WTC11 (cell line): Measurements from ENCODE around the gene ADRB2. TPM values are rescaled to one million over a fixed set of nuclear protein-coding genes. Genes with fewer than 3 reads are reported as not detected.

Experiments
- ATAC-seq: fragments of 200-7000 bp; cut with Tn5 transposase; 2 replicates; pipeline ENCODE4 v1.10.0; 2021; ENCODE audit warnings: mild to moderate bottlenecking, moderate library complexity
- CTCF ChIA-PET: fragments of 300-600 bp; sonication (Branson Sonifier 250); formaldehyde crosslinking; loops from one replicate; lab custom pipeline; 2021; ENCODE audit warnings: antibody characterized with exemption; lab: Charles Lee
- POLR2A ChIA-PET: fragments of 350-600 bp; sonication (Branson Sonifier 250); formaldehyde crosslinking; loops from one replicate; lab custom pipeline; 2021; ENCODE audit warnings: antibody characterized with exemption; lab: Charles Lee
- DNase-seq: peaks from one replicate; pipeline ENCODE4 v3.0.0; 2021; ENCODE audit warnings: low spot score
- H3K27ac Mint-ChIP-seq: 2 replicates; pipeline ENCODE4 v1.8.0; 2021; ENCODE audit warnings: mixed read lengths
- H3K27me3 Mint-ChIP-seq: 2 replicates; pipeline ENCODE4 v1.8.0; 2021; ENCODE audit warnings: low read depth, mild to moderate bottlenecking, moderate library complexity, mixed read lengths
- H3K36me3 Mint-ChIP-seq: 2 replicates; pipeline ENCODE4 v1.8.0; 2021; ENCODE audit warnings: mixed read lengths
- H3K4me1 Mint-ChIP-seq: 2 replicates; pipeline ENCODE4 v1.8.0; 2022; ENCODE audit warnings: mixed read lengths
- H3K4me3 Mint-ChIP-seq: 2 replicates; pipeline ENCODE4 v1.8.0; 2021; ENCODE audit warnings: mild to moderate bottlenecking, moderate library complexity, mixed read lengths
- H3K9me3 Mint-ChIP-seq: 2 replicates; pipeline ENCODE4 v1.8.0; 2021; ENCODE audit warnings: mixed read lengths
- ATF1 ChIP-seq: sonication (generic); formaldehyde crosslinking; IDR thresholded peaks from 2 replicates; pipeline ENCODE4 v1.8.1; 2023; ENCODE audit warnings: mild to moderate bottlenecking, moderate library complexity, missing genetic modification reagents
- CTCF ChIP-seq: fragments of 200-600 bp; IDR thresholded peaks from 2 replicates; pipeline ENCODE4 v1.8.0; 2022; ENCODE audit warnings: antibody characterized with exemption
- ERG ChIP-seq: fragments of 250-450 bp; sonication (Bioruptor Pico); IDR thresholded peaks from 2 replicates; pipeline ENCODE4 v1.8.0; 2021; ENCODE audit warnings: mild to moderate bottlenecking
- GTF2I ChIP-seq: fragments of 250-450 bp; sonication (Bioruptor Pico); conservative IDR thresholded peaks from 2 replicates; pipeline ENCODE4 v1.4.0; 2021; ENCODE audit warnings: mild to moderate bottlenecking
- JAZF1 ChIP-seq: fragments of 250-450 bp; sonication (Bioruptor Pico); IDR thresholded peaks from 2 replicates; pipeline ENCODE4 v1.9.0; 2021; ENCODE audit warnings: moderate library complexity, mild to moderate bottlenecking, inconsistent platforms
- JUN ChIP-seq: sonication (generic); formaldehyde crosslinking; IDR thresholded peaks from 2 replicates; pipeline ENCODE4 v1.8.0; 2023; ENCODE audit warnings: mild to moderate bottlenecking, missing genetic modification reagents
- NR2C2 ChIP-seq: sonication (generic); formaldehyde crosslinking; IDR thresholded peaks from 2 replicates; pipeline ENCODE4 v1.8.0; 2022; ENCODE audit warnings: mild to moderate bottlenecking, missing genetic modification reagents
- PREB ChIP-seq: sonication (generic); formaldehyde crosslinking; IDR thresholded peaks from 2 replicates; pipeline ENCODE4 v1.8.1; 2022; ENCODE audit warnings: mild to moderate bottlenecking, missing genetic modification reagents, moderate library complexity, borderline replicate concordance
- RORB ChIP-seq: fragments of 250-450 bp; sonication (Bioruptor Pico); IDR thresholded peaks from 2 replicates; pipeline ENCODE4 v1.9.0; 2021; ENCODE audit warnings: mild to moderate bottlenecking
- ZMAT4 ChIP-seq: fragments of 250-450 bp; sonication (Bioruptor Pico); IDR thresholded peaks from 2 replicates; pipeline ENCODE4 v1.9.0; 2021; ENCODE audit warnings: mild to moderate bottlenecking
- ZNF121 ChIP-seq: sonication (generic); formaldehyde crosslinking; IDR thresholded peaks from 2 replicates; pipeline ENCODE4 v1.8.0; 2023; ENCODE audit warnings: missing genetic modification reagents
- ZNF232 ChIP-seq: sonication (generic); formaldehyde crosslinking; IDR thresholded peaks from 2 replicates; pipeline ENCODE4 v1.8.0; 2022; ENCODE audit warnings: mild to moderate bottlenecking, missing genetic modification reagents
- total RNA-seq: library from RNA; stranded (reverse); gene quantifications from 3 replicates; pipeline ENCODE4 v1.2.3, GENCODE V29; 2021
- TF ChIP-seq, protein P1 (sequence below): sonication (generic); formaldehyde crosslinking; IDR thresholded peaks from 2 replicates; pipeline ENCODE4 v1.8.0; 2022; ENCODE audit warnings: missing genetic modification reagents
- TF ChIP-seq, protein P2 (sequence below): sonication (generic); formaldehyde crosslinking; IDR thresholded peaks from 2 replicates; pipeline ENCODE4 v1.8.0; 2022; ENCODE audit warnings: mild to moderate bottlenecking, missing genetic modification reagents
- TF ChIP-seq, protein P3 (sequence below): sonication (generic); formaldehyde crosslinking; conservative IDR thresholded peaks from 2 replicates; pipeline ENCODE4 v1.8.1; 2022; ENCODE audit warnings: mild to moderate bottlenecking, missing genetic modification reagents
- TF ChIP-seq, protein P4 (sequence below): sonication (generic); formaldehyde crosslinking; IDR thresholded peaks from 2 replicates; pipeline ENCODE4 v1.8.1; 2023; ENCODE audit warnings: mild to moderate bottlenecking, missing genetic modification reagents, moderate library complexity

ADRB2 gene
- total RNA-seq, 1 experiment from 2014 or later = 1.2 TPM

- POLR2A ChIA-PET = no interaction called here
- TF ChIP-seq ERG (CRISPR knock-in tag) = no peak
- TF ChIP-seq CTCF = no peak
- TF ChIP-seq PREB (CRISPR knock-in tag) = no peak
- no peak for TF ChIP-seq JUN (CRISPR knock-in tag)
- TF ChIP-seq, protein P1, sequence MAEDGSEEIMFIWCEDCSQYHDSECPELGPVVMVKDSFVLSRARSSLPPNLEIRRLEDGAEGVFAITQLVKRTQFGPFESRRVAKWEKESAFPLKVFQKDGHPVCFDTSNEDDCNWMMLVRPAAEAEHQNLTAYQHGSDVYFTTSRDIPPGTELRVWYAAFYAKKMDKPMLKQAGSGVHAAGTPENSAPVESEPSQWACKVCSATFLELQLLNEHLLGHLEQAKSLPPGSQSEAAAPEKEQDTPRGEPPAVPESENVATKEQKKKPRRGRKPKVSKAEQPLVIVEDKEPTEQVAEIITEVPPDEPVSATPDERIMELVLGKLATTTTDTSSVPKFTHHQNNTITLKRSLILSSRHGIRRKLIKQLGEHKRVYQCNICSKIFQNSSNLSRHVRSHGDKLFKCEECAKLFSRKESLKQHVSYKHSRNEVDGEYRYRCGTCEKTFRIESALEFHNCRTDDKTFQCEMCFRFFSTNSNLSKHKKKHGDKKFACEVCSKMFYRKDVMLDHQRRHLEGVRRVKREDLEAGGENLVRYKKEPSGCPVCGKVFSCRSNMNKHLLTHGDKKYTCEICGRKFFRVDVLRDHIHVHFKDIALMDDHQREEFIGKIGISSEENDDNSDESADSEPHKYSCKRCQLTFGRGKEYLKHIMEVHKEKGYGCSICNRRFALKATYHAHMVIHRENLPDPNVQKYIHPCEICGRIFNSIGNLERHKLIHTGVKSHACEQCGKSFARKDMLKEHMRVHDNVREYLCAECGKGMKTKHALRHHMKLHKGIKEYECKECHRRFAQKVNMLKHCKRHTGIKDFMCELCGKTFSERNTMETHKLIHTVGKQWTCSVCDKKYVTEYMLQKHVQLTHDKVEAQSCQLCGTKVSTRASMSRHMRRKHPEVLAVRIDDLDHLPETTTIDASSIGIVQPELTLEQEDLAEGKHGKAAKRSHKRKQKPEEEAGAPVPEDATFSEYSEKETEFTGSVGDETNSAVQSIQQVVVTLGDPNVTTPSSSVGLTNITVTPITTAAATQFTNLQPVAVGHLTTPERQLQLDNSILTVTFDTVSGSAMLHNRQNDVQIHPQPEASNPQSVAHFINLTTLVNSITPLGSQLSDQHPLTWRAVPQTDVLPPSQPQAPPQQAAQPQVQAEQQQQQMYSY (CRISPR knock-in tag) = no peak
- TF ChIP-seq RORB (CRISPR knock-in tag) = no peak
- ATAC-seq (no peak), DNase-seq (no peak)
- no peaks in the 10 kb centered on the region for H3K36me3 Mint-ChIP-seq
- H3K27ac Mint-ChIP-seq = no peak overlapping the region
- no peaks in the 10 kb centered on the region; the same call in 1 of the 2 replicates for H3K27me3 Mint-ChIP-seq
- peaks cover 7% of the 10 kb centered on the region; the same call in 1 of the 2 replicates for H3K4me1 Mint-ChIP-seq
- no peak overlapping the region for H3K4me3 Mint-ChIP-seq
- CTCF ChIA-PET = no interaction called here
- H3K9me3 Mint-ChIP-seq = no peaks in the 10 kb centered on the region
Measured at GRCh38 chr5:148860599-148860998, 34.2 kb downstream of the ADRB2 start.

- Mint-ChIP-seq H3K4me3 (no peak overlapping the region), H3K4me1 (peaks cover 7% of the 10 kb centered on the region; the same call in 1 of the 2 replicates), H3K27me3 (no peaks in the 10 kb centered on the region; the same call in 1 of the 2 replicates), H3K27ac (no peak overlapping the region), H3K36me3 (no peaks in the 10 kb centered on the region), H3K9me3 (no peaks in the 10 kb centered on the region)
- TF ChIP-seq NR2C2 (CRISPR knock-in tag) (no peak), ATF1 (no peak), GTF2I (no peak), RORB (CRISPR knock-in tag) (no peak), ZNF232 (no peak), ZNF121 (CRISPR knock-in tag) (no peak), ZMAT4 (CRISPR knock-in tag) (no peak), JAZF1 (CRISPR knock-in tag) (no peak)
- TF ChIP-seq, protein P2, sequence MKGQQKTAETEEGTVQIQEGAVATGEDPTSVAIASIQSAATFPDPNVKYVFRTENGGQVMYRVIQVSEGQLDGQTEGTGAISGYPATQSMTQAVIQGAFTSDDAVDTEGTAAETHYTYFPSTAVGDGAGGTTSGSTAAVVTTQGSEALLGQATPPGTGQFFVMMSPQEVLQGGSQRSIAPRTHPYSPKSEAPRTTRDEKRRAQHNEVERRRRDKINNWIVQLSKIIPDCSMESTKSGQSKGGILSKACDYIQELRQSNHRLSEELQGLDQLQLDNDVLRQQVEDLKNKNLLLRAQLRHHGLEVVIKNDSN = no peak
- TF ChIP-seq, protein P3, sequence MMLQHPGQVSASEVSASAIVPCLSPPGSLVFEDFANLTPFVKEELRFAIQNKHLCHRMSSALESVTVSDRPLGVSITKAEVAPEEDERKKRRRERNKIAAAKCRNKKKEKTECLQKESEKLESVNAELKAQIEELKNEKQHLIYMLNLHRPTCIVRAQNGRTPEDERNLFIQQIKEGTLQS = no peak
- TF ChIP-seq, protein P4, sequence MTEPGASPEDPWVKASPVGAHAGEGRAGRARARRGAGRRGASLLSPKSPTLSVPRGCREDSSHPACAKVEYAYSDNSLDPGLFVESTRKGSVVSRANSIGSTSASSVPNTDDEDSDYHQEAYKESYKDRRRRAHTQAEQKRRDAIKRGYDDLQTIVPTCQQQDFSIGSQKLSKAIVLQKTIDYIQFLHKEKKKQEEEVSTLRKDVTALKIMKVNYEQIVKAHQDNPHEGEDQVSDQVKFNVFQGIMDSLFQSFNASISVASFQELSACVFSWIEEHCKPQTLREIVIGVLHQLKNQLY = no peak
- POLR2A ChIA-PET = no interaction called here
- ATAC-seq (no peak), DNase-seq (no peak)
- CTCF ChIA-PET = interaction anchor here (1.2 kb wide), 1 partner anchor 254 kb away, joined by 3 read pairs; no protein-coding TSS in a partner anchor
Measured at GRCh38 chr5:148861088-148861487, 34.7 kb downstream of the ADRB2 start.
